Erythroblast (primary cell): ENCODE data around the gene SFXN5.

Experiments
- GATA1 ChIP-seq: IDR thresholded peaks from 2 replicates; pipeline ENCODE4 v1.6.1; 2011; ENCODE audit warnings: low read depth, mild to moderate bottlenecking, control low read depth, low read length, moderate library complexity
- POLR2A ChIP-seq: IDR thresholded peaks from 2 replicates; pipeline ENCODE4 v1.6.1; 2011; ENCODE audit warnings: mild to moderate bottlenecking, low read length

DNA sequence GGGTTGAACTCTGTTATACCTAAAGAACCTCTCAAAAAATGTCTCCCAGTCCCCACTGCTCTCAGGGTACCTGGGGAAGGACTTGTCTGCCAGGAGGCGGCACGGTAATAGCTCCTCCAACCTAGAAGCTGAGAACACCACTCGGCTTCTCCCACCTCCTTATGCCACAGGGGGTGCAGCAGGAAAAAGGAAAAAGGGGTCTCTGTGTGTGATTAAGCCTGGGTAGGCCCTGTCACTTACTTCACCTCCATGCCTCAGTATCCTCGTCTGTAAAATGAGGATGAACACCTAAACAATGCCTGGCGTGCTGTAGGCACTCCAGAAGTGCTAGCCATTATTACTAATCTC is 77.6 kb downstream of the SFXN5 start:
- TF ChIP-seq POLR2A (no peak), GATA1 (no peak)
